ENCODE results near the gene MYH4. TPM values are rescaled to one million over a fixed set of nuclear protein-coding genes. Genes with fewer than 3 reads are reported as not detected.

The MYH4 gene
- total RNA-seq, 1 experiment from 2014 or later = not detected

GRCh38 chr17:10447026-10447931, 22.1 kb downstream of the MYH4 start:
- CTCF ChIA-PET = interaction anchor here (1.0 to 2.5 kb wide), 6 partner anchors 49 to 220 kb away, joined by 3 to 9 read pairs (median 4); no protein-coding TSS in a partner anchor
- Mint-ChIP-seq H3K27ac (no peak overlapping the region), H3K9me3 (peaks cover 9% of the 10 kb centered on the region), H3K27me3 (ENCODE audit: low read depth) (no peaks in the 10 kb centered on the region), H3K4me3 (no peak overlapping the region), H3K4me1 (no peaks in the 10 kb centered on the region), H3K36me3 (no peaks in the 10 kb centered on the region)
- TF ChIP-seq ZNF121 (CRISPR knock-in tag; IDR thresholded peaks at IDR 0.05) (no peak), ZNF416 (CRISPR knock-in tag; IDR thresholded peaks at IDR 0.05) (no peak), GABPB1 (CRISPR knock-in tag; IDR thresholded peaks at IDR 0.05) (peak; percentile 75), TCF7 (CRISPR knock-in tag; IDR thresholded peaks at IDR 0.05; ENCODE audit: low read depth) (no peak), PRRX2 (CRISPR knock-in tag; IDR thresholded peaks at IDR 0.05) (no peak), EMX1 (CRISPR knock-in tag; IDR thresholded peaks at IDR 0.05) (no peak), USF1 (CRISPR knock-in tag; IDR thresholded peaks at IDR 0.05) (no peak), ERG (CRISPR knock-in tag; IDR thresholded peaks at IDR 0.05) (no peak)
- DNase-seq (ENCODE audit: low spot score) (no peak), ATAC-seq (no peak)
- POLR2A ChIA-PET = interaction anchor here (0.9 kb wide), 1 partner anchor 49 kb away, joined by 3 read pairs; no protein-coding TSS in a partner anchor

- Mint-ChIP-seq H3K27ac (no peak overlapping the region), H3K36me3 (no peaks in the 10 kb centered on the region; the same call in 1 of the 2 replicates), H3K27me3 (ENCODE audit: low read depth) (no peaks in the 10 kb centered on the region; the same call in 1 of the 2 replicates), H3K4me1 (no peaks in the 10 kb centered on the region), H3K9me3 (peaks cover 6% of the 10 kb centered on the region), H3K4me3 (no peak overlapping the region)
- POLR2A ChIA-PET = no interaction called here
- CTCF ChIA-PET = no interaction called here
- no peak for DNase-seq (ENCODE audit: low spot score)
- no peak for ATAC-seq
- TF ChIP-seq ESRRA (CRISPR knock-in tag; IDR thresholded peaks at IDR 0.05; ENCODE audit: borderline replicate concordance) = no peak
- TF ChIP-seq FOXK1 (CRISPR knock-in tag; IDR thresholded peaks at IDR 0.05) = no peak
- no peak for TF ChIP-seq ZNF232 (CRISPR knock-in tag; IDR thresholded peaks at IDR 0.05)
- TF ChIP-seq MYBL2 (CRISPR knock-in tag; IDR thresholded peaks at IDR 0.05) = no peak
- TF ChIP-seq TCF7 (CRISPR knock-in tag; IDR thresholded peaks at IDR 0.05; ENCODE audit: low read depth) = no peak
- TF ChIP-seq ELF4 (CRISPR knock-in tag; IDR thresholded peaks at IDR 0.05; ENCODE audit: low read depth) = no peak
- no peak for TF ChIP-seq PRDM15 (CRISPR knock-in tag; IDR thresholded peaks at IDR 0.05)
- TF ChIP-seq ZNF532 (CRISPR knock-in tag; IDR thresholded peaks at IDR 0.05; ENCODE audit: borderline replicate concordance) = no peak
- TF ChIP-seq RELA (CRISPR knock-in tag; IDR thresholded peaks at IDR 0.05; ENCODE audit: borderline replicate concordance) = no peak
- TF ChIP-seq ERG (CRISPR knock-in tag; IDR thresholded peaks at IDR 0.05) = no peak
- TF ChIP-seq ZNF671 (CRISPR knock-in tag; IDR thresholded peaks at IDR 0.05) = no peak
- TF ChIP-seq AR (CRISPR knock-in tag; IDR thresholded peaks at IDR 0.05) = no peak
- no peak for TF ChIP-seq TP53 (CRISPR knock-in tag; IDR thresholded peaks at IDR 0.05)
Measured at GRCh38 chr17:10439816-10440215, 29.5 kb downstream of the MYH4 start.

Data from WTC11 (cell line).